LNCAP (cell line): ENCODE measurements around the gene CAPN2.

Experiments
- TF ChIP-seq, protein P1 (sequence below): fragments of 450-650 bp; IDR thresholded peaks from 2 replicates; pipeline ENCODE4 v1.5.1; 2017; ENCODE audit warnings: mild to moderate bottlenecking

The CAPN2 gene

DNA sequence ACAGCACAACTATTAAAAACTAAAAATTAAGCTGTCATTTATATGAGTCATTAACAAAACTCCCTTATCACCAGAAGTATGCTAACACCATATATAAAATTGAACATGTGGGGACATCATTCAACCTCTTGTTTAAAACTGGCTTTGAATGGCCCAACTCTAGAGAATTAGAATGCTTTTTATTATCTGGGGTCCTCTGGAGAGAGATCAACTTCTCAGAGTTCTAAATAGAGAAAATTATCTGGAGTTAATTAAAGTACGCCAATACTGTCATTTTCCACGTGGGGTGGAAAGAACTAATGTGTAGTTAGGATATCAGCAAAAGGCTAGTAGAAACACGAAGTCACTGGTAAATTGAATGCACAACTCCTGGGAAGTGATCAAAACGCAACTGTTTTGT is 21.2 kb upstream of the CAPN2 start:
- TF ChIP-seq, protein P1, sequence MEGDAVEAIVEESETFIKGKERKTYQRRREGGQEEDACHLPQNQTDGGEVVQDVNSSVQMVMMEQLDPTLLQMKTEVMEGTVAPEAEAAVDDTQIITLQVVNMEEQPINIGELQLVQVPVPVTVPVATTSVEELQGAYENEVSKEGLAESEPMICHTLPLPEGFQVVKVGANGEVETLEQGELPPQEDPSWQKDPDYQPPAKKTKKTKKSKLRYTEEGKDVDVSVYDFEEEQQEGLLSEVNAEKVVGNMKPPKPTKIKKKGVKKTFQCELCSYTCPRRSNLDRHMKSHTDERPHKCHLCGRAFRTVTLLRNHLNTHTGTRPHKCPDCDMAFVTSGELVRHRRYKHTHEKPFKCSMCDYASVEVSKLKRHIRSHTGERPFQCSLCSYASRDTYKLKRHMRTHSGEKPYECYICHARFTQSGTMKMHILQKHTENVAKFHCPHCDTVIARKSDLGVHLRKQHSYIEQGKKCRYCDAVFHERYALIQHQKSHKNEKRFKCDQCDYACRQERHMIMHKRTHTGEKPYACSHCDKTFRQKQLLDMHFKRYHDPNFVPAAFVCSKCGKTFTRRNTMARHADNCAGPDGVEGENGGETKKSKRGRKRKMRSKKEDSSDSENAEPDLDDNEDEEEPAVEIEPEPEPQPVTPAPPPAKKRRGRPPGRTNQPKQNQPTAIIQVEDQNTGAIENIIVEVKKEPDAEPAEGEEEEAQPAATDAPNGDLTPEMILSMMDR: no peak

DNA sequence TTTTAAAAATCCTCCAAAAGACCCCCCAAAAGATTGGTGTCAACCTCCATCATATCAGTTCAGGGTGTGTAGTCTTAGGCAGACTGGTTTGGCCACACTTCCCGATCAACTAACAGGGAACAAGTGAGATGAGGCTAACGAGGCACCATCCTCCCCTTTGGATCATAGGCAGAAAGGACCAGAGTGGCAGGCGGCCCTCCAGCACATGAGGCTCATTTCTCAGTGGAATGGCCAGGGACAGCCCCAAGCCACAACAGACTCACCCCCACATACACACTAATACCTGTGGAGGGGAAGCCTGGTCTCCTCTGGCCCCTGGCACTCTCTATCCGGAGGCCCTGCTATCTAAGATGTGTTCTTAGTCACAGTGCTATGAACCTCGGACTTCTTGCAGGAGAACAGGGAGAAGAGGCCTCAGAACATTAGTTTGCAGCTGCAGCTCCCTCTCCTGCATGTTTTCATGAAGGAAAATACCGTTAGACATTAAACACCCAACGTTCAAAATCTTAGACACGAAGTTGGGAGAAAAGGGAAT is 17.3 kb upstream of the CAPN2 start:
- TF ChIP-seq, protein P1: no peak

DNA sequence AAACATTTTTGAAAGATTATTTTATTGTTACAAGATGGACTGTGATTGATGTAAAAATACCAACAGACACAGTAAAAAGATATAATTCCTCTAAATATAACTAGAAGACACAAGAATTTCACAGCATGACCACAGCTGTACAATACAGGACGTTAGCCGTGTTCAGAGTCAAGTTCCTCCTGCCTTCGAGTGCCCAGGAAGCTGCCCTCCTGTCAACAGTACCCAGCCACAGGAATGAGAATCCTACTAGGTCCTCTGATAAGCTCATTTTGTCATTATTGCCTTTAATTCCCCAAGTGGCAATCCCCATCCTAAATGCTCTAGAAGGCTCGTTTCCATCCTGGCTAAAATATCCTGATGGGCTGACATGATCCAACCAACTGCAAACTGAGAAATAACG is 16.4 kb upstream of the CAPN2 start:
- TF ChIP-seq, protein P1: no peak

DNA sequence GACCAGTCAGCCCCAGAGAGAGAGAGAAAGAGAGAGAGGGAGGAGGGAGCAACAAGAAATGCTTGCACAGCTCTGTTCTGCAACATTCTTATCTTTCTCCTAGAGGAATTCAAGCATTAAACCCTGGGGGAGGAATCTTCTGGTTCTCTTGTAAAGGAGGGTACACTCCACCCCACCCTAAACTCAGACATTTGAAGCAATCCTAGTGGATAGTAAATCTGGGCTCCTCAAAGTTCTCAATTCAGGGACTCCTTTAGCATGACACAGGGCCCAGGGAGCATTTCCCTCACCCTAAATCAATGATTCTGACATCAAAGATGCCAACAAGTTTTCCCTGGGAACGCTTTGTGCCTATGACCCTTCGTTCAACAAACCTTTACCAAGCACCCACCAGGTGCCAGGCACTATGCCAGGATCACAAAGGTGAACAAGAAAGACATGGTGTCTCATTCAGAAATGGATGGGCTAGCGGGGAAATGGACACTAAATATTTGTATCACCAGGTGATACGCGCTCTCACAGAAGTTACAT is 11.9 kb upstream of the CAPN2 start:
- TF ChIP-seq, protein P1: no peak

DNA sequence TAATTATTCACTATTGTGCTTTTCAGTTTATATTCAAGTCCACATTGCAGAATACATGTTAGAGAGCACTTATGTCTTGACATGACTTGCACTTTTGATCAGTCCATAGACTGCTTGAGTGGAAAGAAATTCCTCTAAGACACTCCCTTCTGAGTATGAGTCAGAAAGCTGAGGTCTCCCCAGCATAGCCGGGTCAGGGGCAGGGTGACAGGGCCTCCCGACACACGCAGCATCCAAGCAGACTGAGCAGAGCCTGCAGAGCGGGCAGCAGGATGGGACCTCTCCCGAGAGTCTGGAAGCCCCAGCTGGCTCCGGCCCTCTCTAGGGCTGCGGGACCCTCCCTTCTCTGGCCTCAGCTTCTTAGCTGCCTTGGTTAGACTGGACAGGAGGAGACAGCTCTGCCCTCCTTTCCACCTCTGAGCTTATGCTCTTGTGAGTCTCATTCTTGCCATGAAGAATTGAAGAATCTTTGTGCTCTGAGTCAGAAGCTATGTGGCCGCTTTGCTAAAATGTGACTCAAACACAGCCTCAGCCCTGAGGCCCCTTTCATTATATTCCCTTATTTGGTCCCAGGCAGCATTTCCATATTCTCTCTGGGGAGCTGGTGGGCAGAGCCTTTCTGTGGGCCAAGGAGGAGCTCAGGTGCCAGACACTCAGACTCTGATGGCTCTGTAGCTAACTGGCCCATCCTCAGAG is 11.2 kb upstream of the CAPN2 start:
- TF ChIP-seq, protein P1: no peak

DNA sequence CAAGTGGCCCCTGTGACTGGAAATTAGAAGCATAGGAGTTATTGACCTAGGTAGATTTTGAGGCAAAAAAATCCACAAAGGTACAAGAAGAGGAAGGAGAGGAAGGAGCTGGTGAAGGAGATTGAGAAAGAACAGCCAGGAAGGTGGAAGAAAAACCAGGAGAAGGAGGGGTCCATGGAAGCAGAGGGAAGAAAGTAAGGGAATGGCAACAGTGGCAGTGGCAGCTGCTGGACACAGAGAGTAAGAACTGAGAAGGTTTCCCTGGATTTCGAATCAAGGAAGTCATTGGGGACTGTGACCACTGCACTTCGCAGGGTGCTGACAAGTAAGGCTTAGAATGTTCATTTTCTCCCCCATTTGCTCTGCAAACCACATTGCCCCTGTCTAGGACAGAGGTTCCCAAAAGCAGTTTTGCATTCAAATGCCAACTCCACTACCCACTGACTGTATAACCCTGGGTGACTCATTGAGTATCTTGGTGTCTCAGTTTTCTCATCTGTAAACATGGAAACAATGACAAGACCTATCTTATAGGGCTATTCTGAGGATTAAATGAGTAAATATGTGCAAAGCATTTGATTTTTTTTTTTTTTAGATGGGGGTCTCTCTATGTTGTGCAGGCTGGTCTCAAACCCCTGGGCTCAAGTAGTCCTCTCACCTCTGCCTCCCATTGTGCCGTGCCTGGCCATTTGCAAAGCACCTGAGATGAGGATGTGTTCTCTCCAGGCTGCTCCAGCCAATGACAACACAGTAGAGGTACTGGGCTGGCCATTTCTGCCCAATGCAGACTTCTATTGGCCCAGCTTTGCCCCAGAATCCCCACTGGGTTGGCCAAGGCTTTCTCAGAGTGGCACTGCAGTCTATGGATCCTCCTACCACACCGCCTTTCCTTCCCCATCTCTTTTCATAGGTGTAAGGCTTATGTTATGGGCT is 9.3 kb upstream of the CAPN2 start:
- TF ChIP-seq, protein P1: no peak

DNA sequence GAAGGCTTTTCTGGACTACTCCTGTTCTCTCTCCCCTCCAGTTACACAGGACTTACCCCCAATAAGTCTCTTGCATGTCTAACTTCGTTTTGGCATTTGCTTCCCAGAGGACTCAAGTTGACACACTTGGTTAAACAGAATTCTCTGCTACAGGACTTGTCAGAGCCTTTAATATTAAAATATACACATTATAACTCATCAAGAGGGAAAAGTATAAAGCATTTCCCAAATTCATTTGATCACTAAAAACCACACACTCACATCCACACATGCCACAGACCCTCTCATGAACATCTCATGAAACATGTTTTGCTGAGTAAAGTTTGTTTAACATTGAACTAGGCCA is 8.7 kb upstream of the CAPN2 start:
- TF ChIP-seq, protein P1: no peak
